ENCODE results near the gene CDYL.

The CDYL gene

GRCh38 chr6:4942673-4943009 is 166.4 kb downstream of the CDYL start:
- intact Hi-C loops (cut with DNase I; ENCODE audit: low total_unique reads): no loop called here
- Histone ChIP-seq H3K9me3 (no peaks in the 10 kb centered on the region), H3K4me3 (no peak overlapping the region), H3K36me3 (peaks cover 6 to 33% (median 27%) of the 10 kb centered on the region in 3 donors), H3K4me1 (peaks cover 0 to 16% (median 10%) of the 10 kb centered on the region in 4 donors), H3K27me3 (no peaks in the 10 kb centered on the region), H3K27ac (no peak overlapping the region)
- TF ChIP-seq, protein P1, sequence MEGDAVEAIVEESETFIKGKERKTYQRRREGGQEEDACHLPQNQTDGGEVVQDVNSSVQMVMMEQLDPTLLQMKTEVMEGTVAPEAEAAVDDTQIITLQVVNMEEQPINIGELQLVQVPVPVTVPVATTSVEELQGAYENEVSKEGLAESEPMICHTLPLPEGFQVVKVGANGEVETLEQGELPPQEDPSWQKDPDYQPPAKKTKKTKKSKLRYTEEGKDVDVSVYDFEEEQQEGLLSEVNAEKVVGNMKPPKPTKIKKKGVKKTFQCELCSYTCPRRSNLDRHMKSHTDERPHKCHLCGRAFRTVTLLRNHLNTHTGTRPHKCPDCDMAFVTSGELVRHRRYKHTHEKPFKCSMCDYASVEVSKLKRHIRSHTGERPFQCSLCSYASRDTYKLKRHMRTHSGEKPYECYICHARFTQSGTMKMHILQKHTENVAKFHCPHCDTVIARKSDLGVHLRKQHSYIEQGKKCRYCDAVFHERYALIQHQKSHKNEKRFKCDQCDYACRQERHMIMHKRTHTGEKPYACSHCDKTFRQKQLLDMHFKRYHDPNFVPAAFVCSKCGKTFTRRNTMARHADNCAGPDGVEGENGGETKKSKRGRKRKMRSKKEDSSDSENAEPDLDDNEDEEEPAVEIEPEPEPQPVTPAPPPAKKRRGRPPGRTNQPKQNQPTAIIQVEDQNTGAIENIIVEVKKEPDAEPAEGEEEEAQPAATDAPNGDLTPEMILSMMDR (IDR thresholded peaks at IDR 0.05): no peak
- DNase-seq: no peak

GRCh38 chr6:4943716-4944115 is 167.5 kb downstream of the CDYL start:
- H3K4me1 ChIP-seq: peaks cover 0 to 16% (median 10%) of the 10 kb centered on the region in 4 donors
- peaks cover 6 to 44% (median 37%) of the 10 kb centered on the region in 3 donors for H3K36me3 ChIP-seq
- intact Hi-C loops (cut with DNase I; ENCODE audit: low total_unique reads): no loop called here
- no peaks in the 10 kb centered on the region for H3K9me3 ChIP-seq
- DNase-seq: no peak
- no peak overlapping the region for H3K4me3 ChIP-seq
- no peak overlapping the region for H3K27ac ChIP-seq
- no peaks in the 10 kb centered on the region for H3K27me3 ChIP-seq
- TF ChIP-seq, protein P1 (IDR thresholded peaks at IDR 0.05): no peak

DNA sequence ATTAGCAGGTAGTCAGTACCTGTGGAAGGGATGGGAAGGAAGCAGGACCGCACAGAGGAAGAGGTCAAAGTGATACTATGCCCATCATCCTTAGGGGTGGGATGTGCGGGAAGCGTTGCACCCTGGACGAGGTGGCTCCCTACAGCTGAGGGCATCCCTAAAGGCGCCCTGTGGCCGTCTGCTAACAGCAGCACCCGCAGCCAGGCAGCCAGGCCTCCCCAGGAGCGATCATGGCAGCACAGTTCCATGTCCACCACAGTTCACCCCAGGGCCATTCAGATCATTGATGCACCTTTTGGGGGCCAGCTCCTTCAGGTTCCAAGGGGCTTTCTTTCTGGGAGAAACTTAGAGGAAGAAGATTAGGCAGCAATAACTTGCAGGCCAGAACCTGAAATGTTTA is 168.1 kb downstream of the CDYL start:
- no peaks in the 10 kb centered on the region for H3K9me3 ChIP-seq
- intact Hi-C loops (cut with DNase I; ENCODE audit: low total_unique reads): no loop called here
- TF ChIP-seq, protein P1 (IDR thresholded peaks at IDR 0.05): no peak
- H3K36me3 ChIP-seq: peaks cover 6 to 50% (median 43%) of the 10 kb centered on the region in 3 donors
- no peak overlapping the region for H3K27ac ChIP-seq
- H3K27me3 ChIP-seq: no peaks in the 10 kb centered on the region
- H3K4me3 ChIP-seq: no peak overlapping the region
- no peak for DNase-seq
- peaks cover 0 to 16% (median 10%) of the 10 kb centered on the region in 4 donors for H3K4me1 ChIP-seq

GRCh38 chr6:4946521-4946920 is 170.3 kb downstream of the CDYL start:
- no peak overlapping the region for H3K4me3 ChIP-seq
- H3K27me3 ChIP-seq: no peaks in the 10 kb centered on the region
- H3K9me3 ChIP-seq: no peaks in the 10 kb centered on the region
- TF ChIP-seq, protein P1 (IDR thresholded peaks at IDR 0.05): no peak
- peaks cover 0 to 16% (median 10%) of the 10 kb centered on the region in 4 donors for H3K4me1 ChIP-seq
- intact Hi-C loops (cut with DNase I; ENCODE audit: low total_unique reads): no loop called here
- DNase-seq: no peak
- H3K27ac ChIP-seq: no peak overlapping the region
- H3K36me3 ChIP-seq: peaks cover 6 to 69% (median 55%) of the 10 kb centered on the region in 3 donors

GRCh38 chr6:4947716-4948115 is 171.5 kb downstream of the CDYL start:
- peaks cover 0 to 4% (median 1%) of the 10 kb centered on the region in 4 donors for H3K4me1 ChIP-seq
- no peak overlapping the region for H3K27ac ChIP-seq
- TF ChIP-seq, protein P1 (IDR thresholded peaks at IDR 0.05): no peak
- H3K4me3 ChIP-seq: no peak overlapping the region
- H3K9me3 ChIP-seq: no peaks in the 10 kb centered on the region
- intact Hi-C loops (cut with DNase I; ENCODE audit: low total_unique reads): no loop called here
- no peaks in the 10 kb centered on the region for H3K27me3 ChIP-seq
- DNase-seq: no peak
- peaks cover 11 to 79% (median 67%) of the 10 kb centered on the region in 3 donors for H3K36me3 ChIP-seq
